ENCODE data around the gene SETD1A.
A peak's percentile ranks its signal among the peaks of the same experiment; 100 is the strongest.
"Not testable (repeated sequence)": the region's sequence is repeated elsewhere in the genome, so short reads cannot be mapped to it uniquely, and the experiment has no call there.

SETD1A gene

DNA sequence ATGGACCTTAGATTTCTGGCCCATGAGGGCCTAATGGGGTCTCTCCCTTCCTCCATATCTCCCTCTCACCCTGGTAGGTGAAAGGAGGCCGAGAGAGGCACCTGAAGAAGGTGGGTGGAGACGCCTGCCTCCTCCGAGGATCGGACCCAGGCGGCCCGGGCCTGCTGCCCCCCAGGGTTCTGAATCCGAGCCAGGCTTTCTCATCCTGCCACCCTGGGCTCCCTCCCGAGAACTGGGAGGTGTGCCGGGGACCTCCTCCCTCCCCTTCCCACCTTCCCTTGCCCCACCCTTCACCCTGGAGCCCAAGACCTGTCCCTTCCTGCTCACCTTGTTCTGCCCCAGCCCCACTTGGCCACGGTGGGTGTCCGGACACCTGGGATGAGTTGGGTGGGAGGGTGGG lies 29.2 kb upstream of the SETD1A start:
- H3K27ac ChIP-seq, result peak overlapping the region; percentile 94
- TF ChIP-seq, protein P1, sequence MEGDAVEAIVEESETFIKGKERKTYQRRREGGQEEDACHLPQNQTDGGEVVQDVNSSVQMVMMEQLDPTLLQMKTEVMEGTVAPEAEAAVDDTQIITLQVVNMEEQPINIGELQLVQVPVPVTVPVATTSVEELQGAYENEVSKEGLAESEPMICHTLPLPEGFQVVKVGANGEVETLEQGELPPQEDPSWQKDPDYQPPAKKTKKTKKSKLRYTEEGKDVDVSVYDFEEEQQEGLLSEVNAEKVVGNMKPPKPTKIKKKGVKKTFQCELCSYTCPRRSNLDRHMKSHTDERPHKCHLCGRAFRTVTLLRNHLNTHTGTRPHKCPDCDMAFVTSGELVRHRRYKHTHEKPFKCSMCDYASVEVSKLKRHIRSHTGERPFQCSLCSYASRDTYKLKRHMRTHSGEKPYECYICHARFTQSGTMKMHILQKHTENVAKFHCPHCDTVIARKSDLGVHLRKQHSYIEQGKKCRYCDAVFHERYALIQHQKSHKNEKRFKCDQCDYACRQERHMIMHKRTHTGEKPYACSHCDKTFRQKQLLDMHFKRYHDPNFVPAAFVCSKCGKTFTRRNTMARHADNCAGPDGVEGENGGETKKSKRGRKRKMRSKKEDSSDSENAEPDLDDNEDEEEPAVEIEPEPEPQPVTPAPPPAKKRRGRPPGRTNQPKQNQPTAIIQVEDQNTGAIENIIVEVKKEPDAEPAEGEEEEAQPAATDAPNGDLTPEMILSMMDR (conservative IDR thresholded peaks at IDR 0.05; ENCODE audit: low read depth), result no peak
- CTCF ChIA-PET, result no interaction called here
- POLR2A ChIA-PET (ENCODE audit: low non-redundant PET), result no interaction called here
- DNase-seq (ENCODE audit: low spot score), result no peak

GRCh38 chr16:30929167-30929566 lies 28.4 kb upstream of the SETD1A start:
- H3K27ac ChIP-seq, result peak overlapping the region; percentile 29
- CTCF ChIA-PET, result no interaction called here
- TF ChIP-seq, protein P1 (conservative IDR thresholded peaks at IDR 0.05; ENCODE audit: low read depth), result no peak
- POLR2A ChIA-PET (ENCODE audit: low non-redundant PET), result no interaction called here
- DNase-seq (ENCODE audit: low spot score), result no peak

DNA sequence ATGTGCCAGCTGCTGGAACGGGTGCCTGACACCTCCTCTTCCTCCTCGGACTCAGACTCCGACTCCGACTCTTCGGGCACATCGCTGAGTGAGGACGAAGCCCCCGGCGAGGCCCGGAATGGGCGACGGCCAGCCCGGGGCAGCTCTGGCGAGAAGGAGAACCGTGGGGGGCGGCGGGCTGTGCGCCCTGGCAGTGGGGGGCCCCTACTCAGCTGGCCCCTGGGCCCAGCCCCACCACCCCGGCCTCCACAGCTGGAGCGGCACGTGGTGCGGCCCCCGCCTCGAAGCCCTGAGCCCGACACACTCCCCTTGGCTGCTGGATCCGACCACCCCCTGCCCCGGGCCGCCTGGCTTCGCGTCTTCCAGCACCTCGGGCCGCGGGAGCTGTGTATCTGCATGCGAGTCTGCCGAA lies 27.4 kb upstream of the SETD1A start:
- no peak for DNase-seq (ENCODE audit: low spot score)
- ChIA-PET CTCF (no interaction called here), POLR2A (ENCODE audit: low non-redundant PET) (no interaction called here)
- TF ChIP-seq, protein P1 (conservative IDR thresholded peaks at IDR 0.05; ENCODE audit: low read depth), result no peak
- no peak overlapping the region for H3K27ac ChIP-seq

- TF ChIP-seq, protein P1 (conservative IDR thresholded peaks at IDR 0.05; ENCODE audit: low read depth), result no peak
- peak overlapping the region; percentile 10; the same call in 1 of the 2 replicates for H3K27ac ChIP-seq
- ChIA-PET CTCF (no interaction called here), POLR2A (ENCODE audit: low non-redundant PET) (no interaction called here)
- no peak for DNase-seq (ENCODE audit: low spot score)
Observed at GRCh38 chr16:30931068-30931650, 26.4 kb upstream of the SETD1A start.

DNA sequence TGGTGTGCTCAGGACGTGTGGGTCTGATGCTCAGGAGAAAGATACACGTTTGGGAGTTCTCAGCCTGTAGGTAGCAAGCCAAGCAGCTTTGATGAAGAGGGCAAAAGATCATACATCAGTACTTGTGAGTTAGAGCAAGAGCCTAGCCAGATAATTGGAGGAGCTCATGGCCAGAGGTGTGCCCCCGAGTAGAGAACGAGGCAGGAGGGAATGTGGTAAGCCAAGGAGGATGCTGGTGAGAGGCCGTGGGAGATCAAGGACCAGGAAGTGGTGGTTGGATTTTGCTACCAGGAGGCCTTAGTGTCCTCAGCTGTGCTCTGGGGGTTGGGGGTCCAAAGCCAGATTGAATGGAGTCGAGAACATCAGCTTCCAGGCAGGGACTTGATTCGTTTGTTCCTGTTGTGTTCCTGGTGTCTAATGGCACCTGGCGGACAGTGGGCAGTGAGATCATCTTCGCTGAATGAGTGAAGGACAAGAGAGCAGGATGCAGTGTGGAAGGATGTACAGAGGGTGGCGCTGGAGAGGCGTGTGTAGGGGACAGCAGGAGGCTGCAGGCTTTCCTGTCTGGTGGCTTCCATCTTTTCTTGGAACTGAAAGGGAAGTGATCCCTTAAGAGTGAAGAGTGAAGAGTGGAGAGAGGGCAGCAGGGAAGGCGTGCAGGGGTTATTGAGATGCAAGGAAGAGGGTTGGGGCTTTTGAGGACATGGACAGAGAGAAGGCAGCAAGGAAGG lies 22.6 kb upstream of the SETD1A start:
- CTCF ChIA-PET, result interaction anchor here (0.6 to 0.7 kb wide), 4 partner anchors 9 to 119 kb away, joined by 3 to 5 read pairs (median 4); no protein-coding TSS in a partner anchor
- peak overlapping the region; percentile 36 for H3K27ac ChIP-seq
- POLR2A ChIA-PET (ENCODE audit: low non-redundant PET), result no interaction called here

GRCh38 chr16:30937692-30938091 lies 19.9 kb upstream of the SETD1A start:
- ChIA-PET POLR2A (ENCODE audit: low non-redundant PET) (no interaction called here), CTCF (no interaction called here)
- TF ChIP-seq, protein P1 (conservative IDR thresholded peaks at IDR 0.05; ENCODE audit: low read depth), result no peak
- DNase-seq (ENCODE audit: low spot score), result no peak
- peak overlapping the region; percentile 91 for H3K27ac ChIP-seq

More for the DNA sequence above, 22.6 kb upstream of the SETD1A start:
- TF ChIP-seq, protein P1 (conservative IDR thresholded peaks at IDR 0.05; ENCODE audit: low read depth), result peak; percentile 30; the same call in 1 of the 2 replicates
- DNase-seq (ENCODE audit: low spot score), result no peak

DNA sequence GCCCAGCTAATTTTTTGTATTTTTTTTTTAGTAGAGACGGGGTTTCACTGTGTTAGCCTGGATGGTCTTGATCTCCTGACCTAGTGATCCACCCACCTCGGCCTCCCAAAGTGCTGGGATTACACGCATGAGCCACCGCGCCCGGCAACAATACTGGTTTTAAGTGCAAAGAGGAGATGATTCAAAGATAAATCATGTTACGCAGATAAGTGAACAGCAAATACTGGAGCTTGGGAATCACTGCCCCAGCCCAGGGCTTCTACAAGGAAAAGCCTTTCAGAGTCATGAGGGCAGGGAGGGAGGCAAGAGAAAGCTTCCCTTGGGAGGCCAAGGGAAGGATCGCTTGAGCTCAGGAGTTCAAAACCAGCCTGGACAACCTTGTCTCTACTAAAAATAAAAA lies 18.0 kb upstream of the SETD1A start:
- peak overlapping the region; percentile 91 for H3K27ac ChIP-seq

More for the DNA sequence above, 18.0 kb upstream of the SETD1A start:
- CTCF ChIA-PET, result interaction anchor here (0.7 to 3.6 kb wide), 4 partner anchors 12 to 524 kb away, joined by 3 to 23 read pairs (median 4); no protein-coding TSS in a partner anchor
- POLR2A ChIA-PET (ENCODE audit: low non-redundant PET); DNase-seq (ENCODE audit: low spot score): not testable (repeated sequence)
